Large intestine (tissue), 3 donors: ENCODE measurements around the gene PHIP. TPM values are rescaled to one million over a fixed set of nuclear protein-coding genes. Genes with fewer than 3 reads are reported as not detected.

Source experiments
- DNase-seq, 2 donors: peaks; one replicate each; pipeline versions ENCODE4 v3.0.0 to v3.0.0-alpha.2; 2013
- H3K27ac ChIP-seq: one replicate; pipeline ENCODE4 v1.5.1; 2013; ENCODE audit warnings: low read length
- H3K27me3 ChIP-seq: 2 replicates; pipeline ENCODE4 v1.6.1; 2013; ENCODE audit warnings: low read length; ENCODE audit not compliant: control insufficient read depth, insufficient read depth
- H3K36me3 ChIP-seq: 2 replicates; pipeline ENCODE4 v1.6.1; 2013; ENCODE audit warnings: low read length; ENCODE audit not compliant: control insufficient read depth, insufficient read depth
- H3K4me1 ChIP-seq: one replicate; pipeline ENCODE4 v1.6.1; 2013; ENCODE audit warnings: low read length; ENCODE audit not compliant: control insufficient read depth, insufficient read depth
- H3K4me3 ChIP-seq: one replicate; pipeline ENCODE4 v1.5.1; 2013; ENCODE audit warnings: low read length
- H3K9me3 ChIP-seq: one replicate; pipeline ENCODE4 v1.6.1; 2013; ENCODE audit warnings: mild to moderate bottlenecking, low read depth, low read length, moderate library complexity; ENCODE audit not compliant: control insufficient read depth
- whole genome bisulfite sequencing: methylation state at CpG from one replicate; pipeline ENCODE4 v1.1.5; 2013; ENCODE audit warnings: low lambda C conversion rate; ENCODE audit not compliant: insufficient coverage; 5-methylcytosine and 5-hydroxymethylcytosine counted together
- polyA plus RNA-seq: library from polyadenylated mRNA; unstranded; fragments of 120-200 nt; gene quantifications from one replicate; pipeline ENCODE4 v1.2.1, GENCODE V29; 2013

PHIP gene
- polyA plus RNA-seq, 1 donor, result 32.5 TPM

- H3K27me3 ChIP-seq, result no peaks in the 10 kb centered on the region
- 29% methylated on average over 2 of the region's 2 CpGs for WGBS
- peaks cover 19% of the 10 kb centered on the region for H3K36me3 ChIP-seq
- no peak for DNase-seq
- H3K4me1 ChIP-seq, result no peaks in the 10 kb centered on the region
- H3K4me3 ChIP-seq, result no peak overlapping the region
- H3K27ac ChIP-seq, result no peak overlapping the region
- no peaks in the 10 kb centered on the region for H3K9me3 ChIP-seq
Measured at GRCh38 chr6:79045966-79046365, 32.1 kb downstream of the PHIP start.

- no peak for DNase-seq
- no peaks in the 10 kb centered on the region for H3K27me3 ChIP-seq
- H3K4me1 ChIP-seq, result no peaks in the 10 kb centered on the region
- no peak overlapping the region for H3K4me3 ChIP-seq
- H3K27ac ChIP-seq, result no peak overlapping the region
- WGBS, result 83% methylated on average over 2 of the region's 5 CpGs
- H3K36me3 ChIP-seq, result peaks cover 27% of the 10 kb centered on the region
- H3K9me3 ChIP-seq, result no peaks in the 10 kb centered on the region
Measured at GRCh38 chr6:79042799-79043126, 35.3 kb downstream of the PHIP start.

- no CpG with 5 or more reads among the region's 1 CpG for WGBS
- no peak for DNase-seq
- H3K27me3 ChIP-seq, result no peaks in the 10 kb centered on the region
- no peak overlapping the region for H3K27ac ChIP-seq
- H3K9me3 ChIP-seq, result no peaks in the 10 kb centered on the region
- peaks cover 27% of the 10 kb centered on the region for H3K36me3 ChIP-seq
- H3K4me3 ChIP-seq, result no peak overlapping the region
- H3K4me1 ChIP-seq, result no peaks in the 10 kb centered on the region
Measured at GRCh38 chr6:79042088-79042798, 35.8 kb downstream of the PHIP start.

GRCh38 chr6:79040083-79040482, 38.0 kb downstream of the PHIP start:
- Histone ChIP-seq H3K9me3 (no peaks in the 10 kb centered on the region), H3K4me3 (no peak overlapping the region), H3K4me1 (no peaks in the 10 kb centered on the region), H3K36me3 (peaks cover 24% of the 10 kb centered on the region), H3K27ac (no peak overlapping the region), H3K27me3 (no peaks in the 10 kb centered on the region)
- DNase-seq, result no peak

- Histone ChIP-seq H3K36me3 (peaks cover 29% of the 10 kb centered on the region), H3K4me3 (no peak overlapping the region), H3K27ac (no peak overlapping the region), H3K4me1 (no peaks in the 10 kb centered on the region), H3K27me3 (no peaks in the 10 kb centered on the region), H3K9me3 (no peaks in the 10 kb centered on the region)
- no peak for DNase-seq
Measured at GRCh38 chr6:79038061-79038460, 40.0 kb downstream of the PHIP start.

- Histone ChIP-seq H3K27me3 (no peaks in the 10 kb centered on the region), H3K4me1 (no peaks in the 10 kb centered on the region), H3K4me3 (no peak overlapping the region), H3K27ac (no peak overlapping the region), H3K36me3 (peaks cover 21% of the 10 kb centered on the region), H3K9me3 (no peaks in the 10 kb centered on the region)
- DNase-seq, result no peak
- no CpG with 5 or more reads among the region's 2 CpGs for WGBS
Measured at GRCh38 chr6:79034865-79035264, 43.2 kb downstream of the PHIP start.

GRCh38 chr6:79033279-79033678, 44.8 kb downstream of the PHIP start:
- Histone ChIP-seq H3K27me3 (no peaks in the 10 kb centered on the region), H3K27ac (no peak overlapping the region), H3K4me3 (no peak overlapping the region), H3K9me3 (no peaks in the 10 kb centered on the region), H3K36me3 (peaks cover 24% of the 10 kb centered on the region), H3K4me1 (no peaks in the 10 kb centered on the region)
- WGBS, result 95% methylated on average over 3 of the region's 3 CpGs
- no peak for DNase-seq

- H3K27ac ChIP-seq, result no peak overlapping the region
- WGBS, result 86% methylated on average over 2 of the region's 3 CpGs
- H3K4me3 ChIP-seq, result no peak overlapping the region
- H3K9me3 ChIP-seq, result no peaks in the 10 kb centered on the region
- H3K4me1 ChIP-seq, result no peaks in the 10 kb centered on the region
- H3K27me3 ChIP-seq, result no peaks in the 10 kb centered on the region
- H3K36me3 ChIP-seq, result peaks cover 21% of the 10 kb centered on the region
- DNase-seq, result no peak
Measured at GRCh38 chr6:79031821-79032590, 46.0 kb downstream of the PHIP start.

GRCh38 chr6:79030511-79030910, 47.5 kb downstream of the PHIP start:
- no peak overlapping the region for H3K27ac ChIP-seq
- H3K4me1 ChIP-seq, result no peaks in the 10 kb centered on the region
- H3K36me3 ChIP-seq, result peaks cover 21% of the 10 kb centered on the region
- 83% methylated on average over 1 of the region's 1 CpG for WGBS
- DNase-seq, result no peak
- no peaks in the 10 kb centered on the region for H3K27me3 ChIP-seq
- H3K4me3 ChIP-seq, result no peak overlapping the region
- H3K9me3 ChIP-seq, result no peaks in the 10 kb centered on the region

- H3K9me3 ChIP-seq, result no peaks in the 10 kb centered on the region
- DNase-seq, result no peak
- peaks cover 23% of the 10 kb centered on the region for H3K36me3 ChIP-seq
- no peaks in the 10 kb centered on the region for H3K4me1 ChIP-seq
- H3K27ac ChIP-seq, result no peak overlapping the region
- no peak overlapping the region for H3K4me3 ChIP-seq
- H3K27me3 ChIP-seq, result no peaks in the 10 kb centered on the region
- 100% methylated on average over 2 of the region's 2 CpGs for WGBS
Measured at GRCh38 chr6:79030023-79030422, 48.0 kb downstream of the PHIP start.
